ENCODE data around the gene ALDH1A2.
"Not testable (repeated sequence)": the region's sequence is repeated elsewhere in the genome, so short reads cannot be mapped to it uniquely, and the experiment has no call there.

Gene ALDH1A2

GRCh38 chr15:58066042-58066867 lies 744 bp upstream of the ALDH1A2 start:
- DNase-seq (ENCODE audit: low read depth in 2 of 2): peak; percentile 14 to 45

DNA sequence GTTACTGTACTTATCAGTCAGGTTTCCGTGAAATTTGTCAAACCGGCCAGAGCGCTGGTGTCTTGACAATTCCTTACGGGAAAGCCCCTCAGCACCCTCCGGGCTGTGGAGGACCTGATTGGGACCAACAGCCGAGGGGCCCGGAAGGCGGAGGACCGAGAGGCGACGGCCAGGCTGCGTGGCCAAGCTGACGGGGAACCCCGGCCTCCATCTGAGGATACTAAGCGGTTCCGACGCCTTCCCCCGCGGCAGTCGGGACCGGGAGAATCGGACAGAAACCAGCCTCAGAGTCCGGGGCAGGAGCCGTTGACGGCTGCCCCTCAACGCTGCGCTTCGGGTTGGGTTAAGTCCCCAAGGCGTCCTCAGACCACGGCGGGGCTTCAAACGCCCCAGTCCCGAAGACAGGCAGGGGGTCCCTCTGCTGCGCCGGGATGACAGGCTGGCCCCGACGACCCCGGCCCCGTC lies 499 bp downstream of the ALDH1A2 start:
- no peak for DNase-seq (ENCODE audit: low read depth in 2 of 2)

DNA sequence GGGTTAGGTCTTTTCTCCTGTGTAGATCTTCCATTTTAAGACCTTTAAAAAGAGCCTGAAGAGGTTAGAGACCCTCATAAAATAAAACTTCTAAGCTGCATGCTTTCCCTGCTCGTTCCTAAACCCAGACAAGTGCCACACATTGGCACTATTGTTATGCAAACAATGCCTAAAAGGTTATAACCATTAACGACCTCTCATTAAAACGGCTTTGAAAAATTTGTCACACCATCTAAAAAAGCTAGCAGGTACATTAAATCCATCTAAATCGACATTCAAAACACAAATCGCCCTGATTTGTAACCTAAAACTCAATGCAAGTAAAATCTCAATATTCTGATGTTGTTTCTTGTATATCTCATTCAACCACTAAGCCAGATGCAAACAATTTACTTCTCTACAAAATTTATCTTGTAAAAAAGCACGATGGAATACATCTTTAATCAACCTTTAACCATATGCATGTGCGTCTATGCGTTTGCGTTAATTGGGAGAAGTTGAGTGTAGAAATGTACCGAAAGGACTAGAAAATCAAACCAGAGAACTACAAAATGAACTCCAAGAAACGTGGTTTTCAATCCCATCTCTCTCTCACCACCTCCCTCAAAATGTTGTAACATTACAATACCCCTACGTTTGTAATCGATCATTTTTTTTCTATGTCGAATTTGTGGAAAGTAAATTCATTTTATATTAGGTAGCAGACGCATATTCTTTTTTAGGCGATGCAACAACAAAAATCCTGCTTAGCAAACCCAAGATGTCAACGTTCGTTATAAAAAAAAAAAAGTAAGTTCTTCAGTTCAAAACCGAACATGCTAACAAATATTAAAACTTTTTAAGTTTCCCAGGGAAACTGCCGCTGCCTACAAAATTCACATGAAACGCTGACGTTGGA lies 1.2 kb downstream of the ALDH1A2 start:
- no peak for DNase-seq (ENCODE audit: low read depth in 2 of 2)

DNA sequence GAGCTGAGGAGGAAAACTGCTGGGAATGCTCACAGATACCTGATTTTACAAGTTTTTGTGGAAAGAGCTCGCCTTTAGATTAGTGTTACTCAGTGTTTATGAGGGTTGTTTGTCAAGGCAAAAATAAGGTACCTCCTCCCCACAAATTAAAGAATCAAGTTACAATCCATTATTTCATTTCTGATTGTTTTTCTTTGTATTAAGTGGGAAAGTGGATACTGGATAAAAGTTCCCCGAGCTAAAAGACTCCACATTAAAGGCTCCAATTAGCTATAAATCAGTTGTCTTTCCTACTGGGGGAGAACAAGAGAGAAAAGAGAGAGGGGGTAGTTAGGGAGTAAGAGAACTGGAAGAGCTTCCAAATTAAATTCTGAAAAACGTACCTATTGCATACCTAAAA lies 1.9 kb downstream of the ALDH1A2 start:
- DNase-seq (ENCODE audit: low read depth in 2 of 2): no peak

GRCh38 chr15:58062983-58063382 lies 2.5 kb downstream of the ALDH1A2 start:
- no peak for DNase-seq (ENCODE audit: low read depth in 2 of 2)

GRCh38 chr15:58062175-58062574 lies 3.3 kb downstream of the ALDH1A2 start:
- no peak for DNase-seq (ENCODE audit: low read depth in 2 of 2)

- no peak for DNase-seq (ENCODE audit: low read depth in 2 of 2)
These were observed 4.9 kb downstream of the ALDH1A2 start for GRCh38 chr15:58060575-58060974.

- no peak for DNase-seq (ENCODE audit: low read depth in 2 of 2)
These were observed 6.8 kb downstream of the ALDH1A2 start for GRCh38 chr15:58058729-58059128.

DNA sequence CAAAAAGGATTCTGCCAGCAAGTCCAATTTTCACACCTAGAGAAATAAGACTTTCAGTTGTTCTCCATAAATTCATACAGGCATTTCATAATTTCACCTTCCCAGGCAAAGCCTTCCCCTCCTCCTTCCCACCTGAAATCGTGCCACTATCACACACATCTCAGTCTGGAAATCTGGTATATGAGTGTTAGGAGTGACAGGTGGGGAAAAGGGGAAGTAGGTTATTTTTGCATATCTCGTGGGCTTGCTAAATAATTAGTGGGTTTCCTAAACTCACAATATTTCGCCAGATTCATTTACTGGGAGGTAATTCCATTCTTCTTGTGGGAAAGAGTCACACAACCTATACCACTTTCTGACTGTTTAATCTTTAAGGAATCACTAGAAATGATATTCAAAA lies 7.4 kb downstream of the ALDH1A2 start:
- no peak for DNase-seq (ENCODE audit: low read depth in 2 of 2)

GRCh38 chr15:58057559-58057958 lies 8.0 kb downstream of the ALDH1A2 start:
- DNase-seq (ENCODE audit: low read depth in 2 of 2): no peak

DNA sequence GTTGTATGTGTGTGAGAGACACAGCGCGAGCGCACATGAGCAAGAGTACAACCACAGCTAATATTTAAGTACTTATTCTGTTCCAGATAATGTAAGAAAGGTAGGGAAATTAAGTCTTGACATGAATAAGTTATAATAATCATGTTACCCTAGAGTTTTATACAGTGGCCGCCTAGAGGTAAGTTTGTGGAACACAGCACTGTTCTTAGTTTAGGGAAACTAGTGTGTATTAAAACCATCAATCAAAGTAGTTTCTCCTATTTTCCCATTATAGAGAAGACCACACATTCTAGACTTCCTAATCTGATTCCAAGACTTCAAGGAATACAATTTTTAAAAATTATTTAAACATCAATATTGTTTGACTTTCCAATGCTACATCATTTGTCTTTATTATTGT lies 9.5 kb downstream of the ALDH1A2 start:
- no peak for DNase-seq (ENCODE audit: low read depth in 2 of 2)

GRCh38 chr15:58053315-58054153 lies 12.0 kb downstream of the ALDH1A2 start:
- DNase-seq (ENCODE audit: low read depth in 2 of 2): no peak

DNA sequence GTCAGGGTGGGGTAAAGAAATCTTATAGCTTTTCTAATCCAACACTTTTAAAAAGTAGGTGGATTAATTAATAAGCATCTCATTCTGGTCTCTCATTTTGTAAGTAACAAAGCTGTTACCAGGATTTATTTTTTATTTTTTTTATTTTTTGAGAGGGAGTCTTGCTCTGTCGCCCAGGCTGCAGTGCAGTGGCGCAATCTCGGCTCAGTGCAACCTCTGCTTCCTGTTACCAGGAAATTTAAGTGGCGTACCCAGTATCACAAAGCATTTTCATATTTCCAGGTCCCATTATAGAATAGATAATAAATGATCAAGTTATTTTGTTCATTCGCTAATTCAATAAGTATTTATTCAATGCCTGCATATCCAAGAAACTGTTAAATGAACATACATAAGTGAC lies 13.2 kb downstream of the ALDH1A2 start:
- DNase-seq (ENCODE audit: low read depth in 2 of 2): no peak

GRCh38 chr15:58049520-58050227 lies 15.8 kb downstream of the ALDH1A2 start:
- no peak for DNase-seq (ENCODE audit: low read depth in 2 of 2)

DNA sequence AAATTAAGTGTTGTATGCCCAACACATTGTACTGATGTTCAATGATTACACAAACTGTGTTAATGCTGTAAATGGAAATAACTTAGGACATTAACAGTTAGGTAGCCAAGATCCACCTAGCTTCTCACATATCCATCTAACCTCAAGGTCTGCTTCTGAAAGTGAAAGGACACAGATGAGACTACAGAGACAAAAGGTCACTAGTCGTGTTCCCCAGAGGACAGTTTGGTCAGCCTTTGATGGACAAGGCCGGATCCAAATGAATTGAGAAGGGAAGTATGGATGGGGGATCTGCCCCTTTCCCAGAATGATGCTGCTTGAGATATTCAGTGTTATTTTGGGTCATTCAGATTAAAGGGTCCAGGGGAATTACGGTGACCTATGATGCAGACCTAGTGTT lies 17.2 kb downstream of the ALDH1A2 start:
- no peak for DNase-seq (ENCODE audit: low read depth in 2 of 2)

DNA sequence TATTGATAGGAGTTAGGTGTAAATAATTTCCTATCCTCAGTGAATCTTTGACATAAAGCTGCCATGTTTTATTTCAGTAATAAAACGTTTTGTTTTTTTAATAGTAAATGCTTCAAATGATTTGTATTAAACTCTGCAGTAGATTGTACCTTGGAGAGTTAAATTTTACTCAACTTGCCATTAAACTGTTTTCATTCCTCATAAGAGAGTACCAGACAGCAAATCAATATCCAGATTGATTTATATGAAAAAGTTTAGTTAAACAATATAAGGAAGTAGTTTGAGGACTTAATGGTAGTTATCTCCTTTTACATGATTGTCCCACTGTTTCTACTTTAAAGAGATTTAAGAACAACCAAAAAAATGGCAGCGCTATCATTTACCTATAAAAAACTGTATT lies 18.4 kb downstream of the ALDH1A2 start:
- no peak for DNase-seq (ENCODE audit: low read depth in 2 of 2)

GRCh38 chr15:58046467-58046866 lies 19.0 kb downstream of the ALDH1A2 start:
- no peak for DNase-seq (ENCODE audit: low read depth in 2 of 2)

- DNase-seq (ENCODE audit: low read depth in 2 of 2): not testable (repeated sequence)
These were observed 20.1 kb downstream of the ALDH1A2 start for GRCh38 chr15:58045376-58045775.

DNA sequence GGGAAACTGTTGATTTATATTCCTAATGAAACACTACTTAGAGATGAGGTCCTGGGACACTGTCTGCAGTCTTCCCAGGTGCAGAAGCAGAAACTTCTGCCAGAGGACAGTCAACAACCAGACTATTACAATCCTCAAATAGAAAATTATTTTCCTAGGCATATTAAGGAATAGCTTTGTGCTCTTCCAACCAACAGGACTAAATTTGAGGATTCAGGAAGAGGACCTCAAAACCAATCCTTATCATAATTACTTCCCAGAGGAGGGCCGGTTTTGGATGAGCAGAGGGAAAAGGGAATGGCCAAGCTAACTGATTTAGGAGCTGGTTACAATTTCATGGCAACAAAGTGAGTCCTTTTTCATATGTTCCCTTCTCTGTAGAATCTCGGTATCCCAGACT lies 21.0 kb downstream of the ALDH1A2 start:
- DNase-seq (ENCODE audit: low read depth in 2 of 2): no peak

- DNase-seq (ENCODE audit: low read depth in 2 of 2): peak in 1 of 2 experiments; percentile 32
These were observed 22.2 kb downstream of the ALDH1A2 start for GRCh38 chr15:58043192-58043903.

GRCh38 chr15:58042006-58042405 lies 23.5 kb downstream of the ALDH1A2 start:
- DNase-seq (ENCODE audit: low read depth in 2 of 2): no peak

All from stimulated activated CD4-positive, alpha-beta T cell treated with anti-CD3 and anti-CD28 coated beads, Interleukin-12 subunit alpha, Interleukin-12 subunit beta, amount 100 ng/mL, for 24 hours (primary cell).